ENCODE data around the gene CDK7. TPM values are rescaled to one million over a fixed set of nuclear protein-coding genes. Genes with fewer than 3 reads are reported as not detected.

The CDK7 gene
- 64.3 and 65.3 TPM in 2 replicates for total RNA-seq

GRCh38 chr5:69234457-69235268 lies at the start of gene CDK7:
Gene CDK7, plus strand, starts transcription at chr5:69234886. Its CDS starts 90 bp downstream, at chr5:69234976.

GRCh38 chr5:69189162-69190086 lies 45.3 kb upstream of the CDK7 start, which contains the start of gene CENPH:
Gene CENPH, plus strand, starts transcription at chr5:69189583. Its CDS starts 52 bp downstream, at chr5:69189635.

Other genes with a start within 250 kb of the CDK7 start
- gene SLC30A5, start 140.9 kb upstream of the CDK7 start, total RNA-seq = 49.7 and 58.4 TPM in 2 replicates
- gene CCNB1, start 67.7 kb upstream of the CDK7 start, total RNA-seq = 232 and 364 TPM in 2 replicates
- gene CENPH, start 45.3 kb upstream of the CDK7 start, total RNA-seq = 11.6 and 17.9 TPM in 2 replicates
- gene CCDC125, start 97.9 kb downstream of the CDK7 start, total RNA-seq = 3.9 and 5.8 TPM in 2 replicates
- 31.6 and 33.1 TPM in 2 replicates for gene AK6, start 134.6 kb downstream of the CDK7 start, total RNA-seq
- gene TAF9, start 134.6 kb downstream of the CDK7 start, total RNA-seq = 80.9 and 127 TPM in 2 replicates
- 13.0 and 17.6 TPM in 2 replicates for gene RAD17, start 134.9 kb downstream of the CDK7 start, total RNA-seq
- 2.9 and 4.0 TPM in 2 replicates for gene MARVELD2, start 180.2 kb downstream of the CDK7 start, total RNA-seq